ENCODE results near the gene AQP10. TPM values are rescaled to one million over a fixed set of nuclear protein-coding genes. Genes with fewer than 3 reads are reported as not detected.

AQP10 gene
- total and polyA plus RNA-seq, 10 of the 15 experiments (the other 5 are each of a cell fraction or from before 2014, with no cell fraction given) = not detected

DNA sequence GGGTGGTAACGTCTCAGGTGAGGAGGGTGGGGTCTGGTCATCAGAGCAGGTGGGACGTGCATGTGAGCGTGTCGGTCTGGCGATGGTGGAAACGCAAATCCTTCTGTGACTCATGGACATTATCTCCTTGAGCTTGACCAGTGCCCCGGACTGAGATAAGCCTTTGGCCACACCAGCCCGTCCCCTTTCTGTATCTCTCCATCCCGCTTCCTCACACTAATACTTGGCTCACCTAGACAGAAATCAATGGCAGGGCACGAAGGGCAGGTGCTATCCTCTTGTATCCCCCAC, 7.9 kb upstream of the AQP10 start:
- no peak overlapping the region for H3K27ac ChIP-seq (ENCODE audit: control insufficient read depth, insufficient read depth)
- POLR2A ChIA-PET = interaction anchor here (0.6 kb wide), 1 partner anchor 17 kb away, joined by 4 read pairs; no protein-coding TSS in a partner anchor
- no peaks in the 10 kb centered on the region for H3K36me3 ChIP-seq (ENCODE audit: control insufficient read depth in 2 of 2, insufficient read depth in 2 of 2, low read length in 1 of 2)
- intact Hi-C loops (cut with micrococcal nuclease; ENCODE audit: unreplicated experiment) (no loop called here), in situ Hi-C loops (cut with MboI) (no loop called here)
- SMC1A ChIA-PET (ENCODE audit: uncharacterized antibody, unreplicated experiment) = interaction anchor here (1.2 kb wide), 1 partner anchor 57 kb away, joined by 3 read pairs; no protein-coding TSS in a partner anchor
- RAD21 ChIA-PET (ENCODE audit: unreplicated experiment) = no interaction called here
- no peaks in the 10 kb centered on the region; the same call in 1 of the 3 replicates for H3K9me3 ChIP-seq (replicated peaks; ENCODE audit: control insufficient read depth, insufficient read depth, low read length)
- ATAC-seq (no peak), FAIRE-seq (no peak), DNase-seq (ENCODE audit: low read depth, low spot score) (no peak)
- TF ChIP-seq, protein P1, sequence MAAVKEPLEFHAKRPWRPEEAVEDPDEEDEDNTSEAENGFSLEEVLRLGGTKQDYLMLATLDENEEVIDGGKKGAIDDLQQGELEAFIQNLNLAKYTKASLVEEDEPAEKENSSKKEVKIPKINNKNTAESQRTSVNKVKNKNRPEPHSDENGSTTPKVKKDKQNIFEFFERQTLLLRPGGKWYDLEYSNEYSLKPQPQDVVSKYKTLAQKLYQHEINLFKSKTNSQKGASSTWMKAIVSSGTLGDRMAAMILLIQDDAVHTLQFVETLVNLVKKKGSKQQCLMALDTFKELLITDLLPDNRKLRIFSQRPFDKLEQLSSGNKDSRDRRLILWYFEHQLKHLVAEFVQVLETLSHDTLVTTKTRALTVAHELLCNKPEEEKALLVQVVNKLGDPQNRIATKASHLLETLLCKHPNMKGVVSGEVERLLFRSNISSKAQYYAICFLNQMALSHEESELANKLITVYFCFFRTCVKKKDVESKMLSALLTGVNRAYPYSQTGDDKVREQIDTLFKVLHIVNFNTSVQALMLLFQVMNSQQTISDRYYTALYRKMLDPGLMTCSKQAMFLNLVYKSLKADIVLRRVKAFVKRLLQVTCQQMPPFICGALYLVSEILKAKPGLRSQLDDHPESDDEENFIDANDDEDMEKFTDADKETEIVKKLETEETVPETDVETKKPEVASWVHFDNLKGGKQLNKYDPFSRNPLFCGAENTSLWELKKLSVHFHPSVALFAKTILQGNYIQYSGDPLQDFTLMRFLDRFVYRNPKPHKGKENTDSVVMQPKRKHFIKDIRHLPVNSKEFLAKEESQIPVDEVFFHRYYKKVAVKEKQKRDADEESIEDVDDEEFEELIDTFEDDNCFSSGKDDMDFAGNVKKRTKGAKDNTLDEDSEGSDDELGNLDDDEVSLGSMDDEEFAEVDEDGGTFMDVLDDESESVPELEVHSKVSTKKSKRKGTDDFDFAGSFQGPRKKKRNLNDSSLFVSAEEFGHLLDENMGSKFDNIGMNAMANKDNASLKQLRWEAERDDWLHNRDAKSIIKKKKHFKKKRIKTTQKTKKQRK (IDR thresholded peaks at IDR 0.05; ENCODE audit: low read depth, low read length) = no peak
- TF ChIP-seq EED (IDR thresholded peaks at IDR 0.05; ENCODE audit: low read depth) = no peak
- TF ChIP-seq CHD1 (IDR thresholded peaks at IDR 0.05; ENCODE audit: low read depth, low read length) = no peak
- no peak for TF ChIP-seq RUNX3 (IDR thresholded peaks at IDR 0.05; ENCODE audit: low read length)
- TF ChIP-seq, protein P2, sequence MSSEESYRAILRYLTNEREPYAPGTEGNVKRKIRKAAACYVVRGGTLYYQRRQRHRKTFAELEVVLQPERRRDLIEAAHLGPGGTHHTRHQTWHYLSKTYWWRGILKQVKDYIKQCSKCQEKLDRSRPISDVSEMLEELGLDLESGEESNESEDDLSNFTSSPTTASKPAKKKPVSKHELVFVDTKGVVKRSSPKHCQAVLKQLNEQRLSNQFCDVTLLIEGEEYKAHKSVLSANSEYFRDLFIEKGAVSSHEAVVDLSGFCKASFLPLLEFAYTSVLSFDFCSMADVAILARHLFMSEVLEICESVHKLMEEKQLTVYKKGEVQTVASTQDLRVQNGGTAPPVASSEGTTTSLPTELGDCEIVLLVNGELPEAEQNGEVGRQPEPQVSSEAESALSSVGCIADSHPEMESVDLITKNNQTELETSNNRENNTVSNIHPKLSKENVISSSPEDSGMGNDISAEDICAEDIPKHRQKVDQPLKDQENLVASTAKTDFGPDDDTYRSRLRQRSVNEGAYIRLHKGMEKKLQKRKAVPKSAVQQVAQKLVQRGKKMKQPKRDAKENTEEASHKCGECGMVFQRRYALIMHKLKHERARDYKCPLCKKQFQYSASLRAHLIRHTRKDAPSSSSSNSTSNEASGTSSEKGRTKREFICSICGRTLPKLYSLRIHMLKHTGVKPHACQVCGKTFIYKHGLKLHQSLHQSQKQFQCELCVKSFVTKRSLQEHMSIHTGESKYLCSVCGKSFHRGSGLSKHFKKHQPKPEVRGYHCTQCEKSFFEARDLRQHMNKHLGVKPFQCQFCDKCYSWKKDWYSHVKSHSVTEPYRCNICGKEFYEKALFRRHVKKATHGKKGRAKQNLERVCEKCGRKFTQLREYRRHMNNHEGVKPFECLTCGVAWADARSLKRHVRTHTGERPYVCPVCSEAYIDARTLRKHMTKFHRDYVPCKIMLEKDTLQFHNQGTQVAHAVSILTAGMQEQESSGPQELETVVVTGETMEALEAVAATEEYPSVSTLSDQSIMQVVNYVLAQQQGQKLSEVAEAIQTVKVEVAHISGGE (CRISPR knock-in tag; IDR thresholded peaks at IDR 0.05) = no peak
- TF ChIP-seq RFX5 (IDR thresholded peaks at IDR 0.05; ENCODE audit: low read depth, low read length) = no peak
- TF ChIP-seq, protein P3, sequence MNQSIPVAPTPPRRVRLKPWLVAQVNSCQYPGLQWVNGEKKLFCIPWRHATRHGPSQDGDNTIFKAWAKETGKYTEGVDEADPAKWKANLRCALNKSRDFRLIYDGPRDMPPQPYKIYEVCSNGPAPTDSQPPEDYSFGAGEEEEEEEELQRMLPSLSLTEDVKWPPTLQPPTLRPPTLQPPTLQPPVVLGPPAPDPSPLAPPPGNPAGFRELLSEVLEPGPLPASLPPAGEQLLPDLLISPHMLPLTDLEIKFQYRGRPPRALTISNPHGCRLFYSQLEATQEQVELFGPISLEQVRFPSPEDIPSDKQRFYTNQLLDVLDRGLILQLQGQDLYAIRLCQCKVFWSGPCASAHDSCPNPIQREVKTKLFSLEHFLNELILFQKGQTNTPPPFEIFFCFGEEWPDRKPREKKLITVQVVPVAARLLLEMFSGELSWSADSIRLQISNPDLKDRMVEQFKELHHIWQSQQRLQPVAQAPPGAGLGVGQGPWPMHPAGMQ (IDR thresholded peaks at IDR 0.05; ENCODE audit: borderline replicate concordance) = no peak
- no peak for TF ChIP-seq ZNF24 (IDR thresholded peaks at IDR 0.05)
- TF ChIP-seq, protein P4, sequence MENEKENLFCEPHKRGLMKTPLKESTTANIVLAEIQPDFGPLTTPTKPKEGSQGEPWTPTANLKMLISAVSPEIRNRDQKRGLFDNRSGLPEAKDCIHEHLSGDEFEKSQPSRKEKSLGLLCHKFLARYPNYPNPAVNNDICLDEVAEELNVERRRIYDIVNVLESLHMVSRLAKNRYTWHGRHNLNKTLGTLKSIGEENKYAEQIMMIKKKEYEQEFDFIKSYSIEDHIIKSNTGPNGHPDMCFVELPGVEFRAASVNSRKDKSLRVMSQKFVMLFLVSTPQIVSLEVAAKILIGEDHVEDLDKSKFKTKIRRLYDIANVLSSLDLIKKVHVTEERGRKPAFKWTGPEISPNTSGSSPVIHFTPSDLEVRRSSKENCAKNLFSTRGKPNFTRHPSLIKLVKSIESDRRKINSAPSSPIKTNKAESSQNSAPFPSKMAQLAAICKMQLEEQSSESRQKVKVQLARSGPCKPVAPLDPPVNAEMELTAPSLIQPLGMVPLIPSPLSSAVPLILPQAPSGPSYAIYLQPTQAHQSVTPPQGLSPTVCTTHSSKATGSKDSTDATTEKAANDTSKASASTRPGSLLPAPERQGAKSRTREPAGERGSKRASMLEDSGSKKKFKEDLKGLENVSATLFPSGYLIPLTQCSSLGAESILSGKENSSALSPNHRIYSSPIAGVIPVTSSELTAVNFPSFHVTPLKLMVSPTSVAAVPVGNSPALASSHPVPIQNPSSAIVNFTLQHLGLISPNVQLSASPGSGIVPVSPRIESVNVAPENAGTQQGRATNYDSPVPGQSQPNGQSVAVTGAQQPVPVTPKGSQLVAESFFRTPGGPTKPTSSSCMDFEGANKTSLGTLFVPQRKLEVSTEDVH (IDR thresholded peaks at IDR 0.05; ENCODE audit: low read depth, partially characterized antibody) = no peak
- CTCF ChIA-PET = interaction anchor here (1.2 to 5.4 kb wide), 2 partner anchors 17 to 22 kb away, joined by 4 to 24 read pairs; no protein-coding TSS in a partner anchor
- H2AFZ ChIP-seq (ENCODE audit: control insufficient read depth, low read depth, low read length) = no peak overlapping the region
- WGBS (ENCODE audit: insufficient coverage, insufficient replicate concordance, low lambda C conversion rate, missing lambda C conversion rate) = 48% methylated on average over 10 of the region's 10 CpGs
- no peak overlapping the region for H3K4me2 ChIP-seq (ENCODE audit: control insufficient read depth, insufficient read depth)
- H3K79me2 ChIP-seq (ENCODE audit: control insufficient read depth, insufficient read depth, low read length) = no peaks in the 10 kb centered on the region
- peaks cover 0 to 3% of the 10 kb centered on the region in 2 experiments; a peak in 1 of 4 replicates for H3K27me3 ChIP-seq (replicated peaks in 1 of 2; ENCODE audit: control insufficient read depth in 2 of 2, insufficient read depth in 2 of 2, low read length in 1 of 2)
- no peaks in the 10 kb centered on the region for H3K4me1 ChIP-seq (ENCODE audit: control insufficient read depth, insufficient read depth, low read length)
- no peak overlapping the region for H3K4me3 ChIP-seq
- no peaks in the 10 kb centered on the region for H4K20me1 ChIP-seq (ENCODE audit: control insufficient read depth, insufficient read depth)
- BruUV-seq (replicated peaks) = no TSS peak
- H3K9ac ChIP-seq (ENCODE audit: control insufficient read depth, insufficient read depth, low read length) = no peak overlapping the region

Data from GM12878 (cell line).